ENCODE measurements around the gene TMX1.

The TMX1 gene

GRCh38 chr14:51276605-51277004, 36.6 kb downstream of the TMX1 start:
- Histone ChIP-seq H3K9me3 (ENCODE audit: control insufficient read depth, insufficient read depth, low read length) (no peaks in the 10 kb centered on the region), H4K20me1 (ENCODE audit: control insufficient read depth, insufficient read depth, low read depth, low read length) (no peaks in the 10 kb centered on the region), H3K9me2 (replicated peaks; ENCODE audit: control insufficient read depth, low read length) (no peaks in the 10 kb centered on the region), H3K4me3 (ENCODE audit: low read length) (no peak overlapping the region), H3K4me2 (ENCODE audit: low read length) (no peak overlapping the region), H3K27me3 (ENCODE audit: control insufficient read depth, low read length) (no peaks in the 10 kb centered on the region), H3K36me3 (ENCODE audit: control insufficient read depth, low read length) (no peaks in the 10 kb centered on the region), H3K27ac (ENCODE audit: low read depth, low read length) (no peak overlapping the region), H3F3A (ENCODE audit: control insufficient read depth, insufficient read depth) (no peaks in the 10 kb centered on the region), H3K79me2 (ENCODE audit: control insufficient read depth, low read length) (no peaks in the 10 kb centered on the region), H3K4me1 (ENCODE audit: control insufficient read depth, low read length) (no peaks in the 10 kb centered on the region)
- no peak for TF ChIP-seq CTCF (IDR thresholded peaks at IDR 0.05; ENCODE audit: low read depth, low read length, poor library complexity, severe bottlenecking)
- no peak for TF ChIP-seq EZH2phosphoT487 (IDR thresholded peaks at IDR 0.05; ENCODE audit: borderline replicate concordance, low read length)

- Histone ChIP-seq H3K4me1 (ENCODE audit: control insufficient read depth, low read length) (no peaks in the 10 kb centered on the region), H3K79me2 (ENCODE audit: control insufficient read depth, low read length) (no peaks in the 10 kb centered on the region), H3K4me2 (ENCODE audit: low read length) (no peak overlapping the region), H3K9me2 (replicated peaks; ENCODE audit: control insufficient read depth, low read length) (no peaks in the 10 kb centered on the region), H3K4me3 (ENCODE audit: low read length) (no peak overlapping the region), H3K27ac (ENCODE audit: low read depth, low read length) (no peak overlapping the region), H4K20me1 (ENCODE audit: control insufficient read depth, insufficient read depth, low read depth, low read length) (no peaks in the 10 kb centered on the region), H3K36me3 (ENCODE audit: control insufficient read depth, low read length) (no peaks in the 10 kb centered on the region), H3K27me3 (ENCODE audit: control insufficient read depth, low read length) (no peaks in the 10 kb centered on the region), H3K9me3 (ENCODE audit: control insufficient read depth, insufficient read depth, low read length) (no peaks in the 10 kb centered on the region), H3F3A (ENCODE audit: control insufficient read depth, insufficient read depth) (no peaks in the 10 kb centered on the region)
- TF ChIP-seq EZH2phosphoT487 (IDR thresholded peaks at IDR 0.05; ENCODE audit: borderline replicate concordance, low read length) (no peak), CTCF (IDR thresholded peaks at IDR 0.05; ENCODE audit: low read depth, low read length, poor library complexity, severe bottlenecking) (no peak)
These were observed 37.8 kb downstream of the TMX1 start for GRCh38 chr14:51277753-51278415.

GRCh38 chr14:51282517-51282916, 42.5 kb downstream of the TMX1 start:
- no peaks in the 10 kb centered on the region for H3K36me3 ChIP-seq (ENCODE audit: control insufficient read depth, low read length)
- no peak overlapping the region for H3K4me2 ChIP-seq (ENCODE audit: low read length)
- H3K9me3 ChIP-seq (ENCODE audit: control insufficient read depth, insufficient read depth, low read length): no peaks in the 10 kb centered on the region
- H3F3A ChIP-seq (ENCODE audit: control insufficient read depth, insufficient read depth): no peaks in the 10 kb centered on the region; the same call in 1 of the 2 replicates
- H3K27me3 ChIP-seq (ENCODE audit: control insufficient read depth, low read length): no peaks in the 10 kb centered on the region
- TF ChIP-seq EZH2phosphoT487 (IDR thresholded peaks at IDR 0.05; ENCODE audit: borderline replicate concordance, low read length): no peak
- TF ChIP-seq CTCF (IDR thresholded peaks at IDR 0.05; ENCODE audit: low read depth, low read length, poor library complexity, severe bottlenecking): no peak
- H3K4me3 ChIP-seq (ENCODE audit: low read length): no peak overlapping the region
- H3K27ac ChIP-seq (ENCODE audit: low read depth, low read length): no peak overlapping the region
- no peaks in the 10 kb centered on the region for H4K20me1 ChIP-seq (ENCODE audit: control insufficient read depth, insufficient read depth, low read depth, low read length)
- H3K79me2 ChIP-seq (ENCODE audit: control insufficient read depth, low read length): no peaks in the 10 kb centered on the region
- peaks cover 11% of the 10 kb centered on the region for H3K4me1 ChIP-seq (ENCODE audit: control insufficient read depth, low read length)
- H3K9me2 ChIP-seq (replicated peaks; ENCODE audit: control insufficient read depth, low read length): no peaks in the 10 kb centered on the region

Measured in DOHH2 (cell line).